Iris pigment epithelial cell (primary cell): ENCODE data around the gene KLF11.
"Not testable (repeated sequence)": the region's sequence is repeated elsewhere in the genome, so short reads cannot be mapped to it uniquely, and the experiment has no call there.

Experiments used
- DNase-seq: peaks from one replicate; pipeline ENCODE4 v3.0.0-alpha.2; 2011; ENCODE audit warnings: low read depth

Gene KLF11

GRCh38 chr2:10085043-10085667 is 41.8 kb downstream of the KLF11 start:
- DNase-seq = no peak

- no peak for DNase-seq
Measured at GRCh38 chr2:10085668-10086059, 42.3 kb downstream of the KLF11 start.

- no peak for DNase-seq
Measured at GRCh38 chr2:10086950-10087349, 43.6 kb downstream of the KLF11 start.

- no peak for DNase-seq
Measured at GRCh38 chr2:10087360-10087759, 44.0 kb downstream of the KLF11 start.

- DNase-seq = no peak
Measured at GRCh38 chr2:10089565-10090190, 46.3 kb downstream of the KLF11 start.

- no peak for DNase-seq
Measured at GRCh38 chr2:10091182-10091888, 48.0 kb downstream of the KLF11 start.

GRCh38 chr2:10091889-10092244 is 48.5 kb downstream of the KLF11 start:
- DNase-seq = not testable (repeated sequence)

GRCh38 chr2:10094271-10094814 is 51.0 kb downstream of the KLF11 start:
- DNase-seq = no peak

GRCh38 chr2:10095175-10095574 is 51.8 kb downstream of the KLF11 start:
- no peak for DNase-seq

GRCh38 chr2:10096641-10097040 is 53.3 kb downstream of the KLF11 start:
- DNase-seq = no peak

- DNase-seq = peak; percentile 53
Measured at GRCh38 chr2:10097352-10098148, 54.2 kb downstream of the KLF11 start.

- no peak for DNase-seq
Measured at GRCh38 chr2:10101491-10101890, 58.1 kb downstream of the KLF11 start.

GRCh38 chr2:10103179-10103578 is 59.8 kb downstream of the KLF11 start:
- DNase-seq = no peak
